Heart right ventricle (tissue), 16 donors: Measurements from ENCODE around the gene NAA10. TPM values are rescaled to one million over a fixed set of nuclear protein-coding genes. Genes with fewer than 3 reads are reported as not detected.

Source experiments
- ATAC-seq, 8 donors: fragments of 200-7000 bp; cut with Tn5 transposase; one replicate each; pipeline ENCODE4 v1.9.1; 2020; ENCODE audit warnings: mild to moderate bottlenecking in 8 of 8, moderate library complexity in 8 of 8, moderate number of reproducible peaks in 1 of 8
- DNase-seq, 2 donors: peaks; one replicate each; pipeline ENCODE4 v3.0.0-alpha.2; 2020
- H3K27ac ChIP-seq, 10 donors: fragments of 200-600 bp; sonication (generic) in 2 of 10; one replicate each; pipeline versions ENCODE4 v1.5.0 to v1.8.0; 2020 to 2022; ENCODE audit warnings: mild to moderate bottlenecking in 3 of 10
- H3K27me3 ChIP-seq, 7 donors: fragments of 200-600 bp; one replicate each; pipeline ENCODE4 v1.8.0; 2021 to 2022; ENCODE audit warnings: mild to moderate bottlenecking in 2 of 7
- H3K36me3 ChIP-seq, 9 donors: fragments of 200-600 bp; sonication (generic) in 1 of 9; one replicate each; pipeline versions ENCODE4 v1.5.0 to v1.8.0; 2020 to 2022; ENCODE audit warnings: mild to moderate bottlenecking in 2 of 9
- H3K4me1 ChIP-seq, 9 donors: fragments of 200-600 bp; sonication (generic) in 1 of 9; one replicate each; pipeline versions ENCODE4 v1.5.0 to v1.8.0; 2020 to 2022; ENCODE audit warnings: mild to moderate bottlenecking in 4 of 9
- H3K4me3 ChIP-seq, 10 donors: fragments of 200-600 bp; sonication (generic) in 2 of 10; one replicate each; pipeline versions ENCODE4 v1.5.0 to v1.8.0; 2020 to 2022; ENCODE audit warnings: mild to moderate bottlenecking in 7 of 10, moderate library complexity in 2 of 10
- H3K9me3 ChIP-seq, 11 donors: fragments of 200-600 bp in 10 of 11; sonication (generic) in 2 of 11; one replicate each; pipeline versions ENCODE4 v1.5.0 to v1.8.0; 2013 to 2022; ENCODE audit warnings: mild to moderate bottlenecking in 2 of 11, control low read depth in 1 of 11, moderate library complexity in 1 of 11
- CTCF ChIP-seq, 9 donors: fragments of 200-600 bp; sonication (generic) in 2 of 9; IDR thresholded peaks; one replicate each; pipeline versions ENCODE4 v1.5.0 to v1.8.0; 2021 to 2022; ENCODE audit warnings: antibody characterized with exemption in 9 of 9, mild to moderate bottlenecking in 5 of 9, moderate library complexity in 1 of 9
- WGBS, 2 donors: extraction: QIAGEN DNeasy Blood & Tissue Kit; methylation state at CpG; one replicate each; pipeline ENCODE4 v1.1.7; 2013; ENCODE audit warnings: inconsistent platforms in 1 of 2; 5-methylcytosine and 5-hydroxymethylcytosine counted together
- intact Hi-C, 10 donors: fragments of 100-400 bp; cut with DNase I; formaldehyde crosslinking; loops; one replicate each; pipeline versions ENCODE4 v1.11.1 to v1.14.2; 2022
- polyA plus RNA-seq, 2 donors: library from polyadenylated mRNA; stranded (reverse); fragments of 200-250 nt; gene quantifications; one replicate each; pipeline ENCODE4 v1.2.3, GENCODE V29; 2013
- total RNA-seq, 10 donors: library from RNA; stranded (reverse); fragmentation: NEBNext Ultra II Directional in 3 of 10; extraction: Animal tissue kit (Norgen Biotek cat#: 25700) in 3 of 10; gene quantifications; one replicate each; pipeline versions ENCODE4 v1.2.1 to v1.2.4, GENCODE V29; 2021 to 2023
- donor health status: Arrhythmogenic right ventricular cardiomyopathy.
- donor health status: ischemic (EF 13 %, LVEDD 7.1; RV severe dilation, severe dysfunction).
- donor health status: healthy with polysubstance abuse.
- donor health status: DM: no; HTN: yes; CAD: no.
- donor health status: DM: no; HTN: no; CAD: no.
- donor health status: ischemic (EF 25% LVEDD 6.9; RV normal size, moderate dysfunction).
- donor health status: ischemic (EF 25% LVEDD 5.7; RV mildly dilated, moderate dysfunction).
- donor health status: healthy.
- donor health status: DM: yes; HTN: yes; CAD: no.
- donor health status: Ischemic cardiomyopathy.
- donor health status: ischemic (EF 35%, LVEDD 5.7; RV mildly dilated, moderate dysfunction).
- donor health status: nonischemic (EF 11% LVEDD 7.7; RV severe dilation, severe dysfunction).
- donor health status: DM: yes; HTN: yes; CAD: no.
- donor health status: PGD.
- donor health status: ischemic (EF 29% LVEDD 5.4; RV normal size, mild dysfunction).
- donor health status: nonischemic (EF 23%, LVEDD 6.1; RV moderate dilation, normal function).

NAA10 gene
- total and polyA plus RNA-seq, 12 donors, result 46.9 to 228 (median 62.2) TPM

- ATAC-seq (no peak), DNase-seq (no peak)
- Histone ChIP-seq H3K36me3 (peaks cover 0 to 40% (median 0%) of the 10 kb centered on the region in 9 donors), H3K9me3 (no peaks in the 10 kb centered on the region), H3K4me1 (peaks cover 0 to 56% (median 44%) of the 10 kb centered on the region in 9 donors), H3K27me3 (peaks cover 0 to 16% (median 0%) of the 10 kb centered on the region in 7 donors), H3K4me3 (no peak overlapping the region), H3K27ac (peak overlapping the region in 7 of 10 donors; percentile 23 to 99 (median 75))
- no peak for TF ChIP-seq CTCF (IDR thresholded peaks at IDR 0.05)
- intact Hi-C loops, result no loop called here
- WGBS, 2 donors, result 87 to 88% methylated on average over 30 to 31 of the region's 31 CpGs
Measured at GRCh38 chrX:153930011-153930910, 4.6 kb downstream of the NAA10 start.

- H3K9me3 ChIP-seq, result no peaks in the 10 kb centered on the region
- ATAC-seq, result no peak
Measured at GRCh38 chrX:153929576-153929975, 5.3 kb downstream of the NAA10 start.

GRCh38 chrX:153928846-153929245 lies 6.0 kb downstream of the NAA10 start:
- H3K9me3 ChIP-seq, result no peaks in the 10 kb centered on the region
- no peak for DNase-seq
- no peak for TF ChIP-seq CTCF (IDR thresholded peaks at IDR 0.05)
- WGBS, 2 donors, result 40 to 42% methylated on average over 9 of the region's 9 CpGs
- peaks cover 0 to 64% (median 46%) of the 10 kb centered on the region in 9 donors for H3K4me1 ChIP-seq
- ATAC-seq, result no peak
- intact Hi-C loops, result loop anchor here in 4 of 10 donors (10.0 kb wide), 2 partner anchors 114 to 134 kb away; partner anchors contain the start of genes IDH3G (in 3 of the 4) and SSR4 (in 3 of the 4)
- peaks cover 0 to 40% (median 0%) of the 10 kb centered on the region in 9 donors for H3K36me3 ChIP-seq
- peak overlapping the region in 9 of 10 donors; percentile 37 to 99 (median 72) for H3K27ac ChIP-seq
- peaks cover 0 to 29% (median 0%) of the 10 kb centered on the region in 7 donors for H3K27me3 ChIP-seq
- peak overlapping the region in 7 of 10 donors; percentile 30 to 47 (median 40) for H3K4me3 ChIP-seq

More at GRCh38 chrX:153929576-153929975, 5.3 kb downstream of the NAA10 start:
- Histone ChIP-seq H3K4me3 (peak overlapping the region in 3 of 10 donors; percentile 40 to 47 (median 41)), H3K4me1 (peaks cover 0 to 61% (median 43%) of the 10 kb centered on the region in 9 donors), H3K27me3 (peaks cover 0 to 22% (median 0%) of the 10 kb centered on the region in 7 donors), H3K27ac (peak overlapping the region in 9 of 10 donors; percentile 28 to 99 (median 72)), H3K36me3 (peaks cover 0 to 40% (median 0%) of the 10 kb centered on the region in 9 donors)
- 72 to 79% methylated on average over 10 of the region's 10 CpGs for WGBS, 2 donors
- intact Hi-C loops, result loop anchor here in 4 of 10 donors (10.0 kb wide), 2 partner anchors 115 to 135 kb away; partner anchors contain the start of genes IDH3G (in 3 of the 4) and SSR4 (in 3 of the 4)
- no peak for TF ChIP-seq CTCF (IDR thresholded peaks at IDR 0.05)
- no peak for DNase-seq
